Measurements from ENCODE around the gene RGMA.

- TF ChIP-seq CTCF (IDR thresholded peaks at IDR 0.05) (no peak), POLR2A (IDR thresholded peaks at IDR 0.05) (no peak), POLR2AphosphoS5 (IDR thresholded peaks at IDR 0.05) (no peak)
Observed at GRCh38 chr15:93059442-93059841, 29.6 kb downstream of the RGMA start.
